ENCODE data around the gene TMEM63B. TPM values are rescaled to one million over a fixed set of nuclear protein-coding genes. Genes with fewer than 3 reads are reported as not detected.

The TMEM63B gene
- total RNA-seq, 1 donor from 2014 or later = 51.2 TPM

GRCh38 chr6:44133981-44134711 lies 6.8 kb downstream of the TMEM63B start:
- no peak for TF ChIP-seq CTCF (conservative IDR thresholded peaks at IDR 0.05)
- no peak for DNase-seq (ENCODE audit: low read depth, low spot score)
- Mint-ChIP-seq H3K9me3 (no peaks in the 10 kb centered on the region), H3K4me3 (peak overlapping the region; percentile 17), H3K4me1 (peaks cover 16% of the 10 kb centered on the region), H3K27ac (ENCODE audit: unreplicated experiment) (no peak overlapping the region), H3K27me3 (ENCODE audit: low read depth) (no peaks in the 10 kb centered on the region), H3K36me3 (ENCODE audit: low read depth) (no peaks in the 10 kb centered on the region)

GRCh38 chr6:44135173-44135758 lies 7.9 kb downstream of the TMEM63B start:
- TF ChIP-seq CTCF (conservative IDR thresholded peaks at IDR 0.05) = no peak
- Mint-ChIP-seq H3K27ac (ENCODE audit: unreplicated experiment) (peak overlapping the region; percentile 44), H3K4me3 (no peak overlapping the region), H3K27me3 (ENCODE audit: low read depth) (no peaks in the 10 kb centered on the region), H3K36me3 (ENCODE audit: low read depth) (peaks cover 1% of the 10 kb centered on the region), H3K4me1 (peaks cover 16% of the 10 kb centered on the region), H3K9me3 (no peaks in the 10 kb centered on the region)
- no peak for DNase-seq (ENCODE audit: low read depth, low spot score)

- H3K9me3 Mint-ChIP-seq = no peaks in the 10 kb centered on the region
- no peak for TF ChIP-seq CTCF (conservative IDR thresholded peaks at IDR 0.05)
- peaks cover 3% of the 10 kb centered on the region for H3K36me3 Mint-ChIP-seq (ENCODE audit: low read depth)
- peaks cover 16% of the 10 kb centered on the region for H3K4me1 Mint-ChIP-seq
- no peaks in the 10 kb centered on the region for H3K27me3 Mint-ChIP-seq (ENCODE audit: low read depth)
- DNase-seq (ENCODE audit: low read depth, low spot score) = no peak
- peak overlapping the region; percentile 47 for H3K27ac Mint-ChIP-seq (ENCODE audit: unreplicated experiment)
- no peak overlapping the region for H3K4me3 Mint-ChIP-seq
These were observed 8.5 kb downstream of the TMEM63B start for GRCh38 chr6:44135875-44136274.

GRCh38 chr6:44138717-44139350 lies 11.5 kb downstream of the TMEM63B start:
- H3K9me3 Mint-ChIP-seq = no peaks in the 10 kb centered on the region
- no peak for TF ChIP-seq CTCF (conservative IDR thresholded peaks at IDR 0.05)
- H3K27me3 Mint-ChIP-seq (ENCODE audit: low read depth) = no peaks in the 10 kb centered on the region
- H3K27ac Mint-ChIP-seq (ENCODE audit: unreplicated experiment) = no peak overlapping the region
- no peak for DNase-seq (ENCODE audit: low read depth, low spot score)
- no peak overlapping the region for H3K4me3 Mint-ChIP-seq
- peaks cover 2% of the 10 kb centered on the region for H3K4me1 Mint-ChIP-seq
- peaks cover 7% of the 10 kb centered on the region for H3K36me3 Mint-ChIP-seq (ENCODE audit: low read depth)

- Mint-ChIP-seq H3K27ac (ENCODE audit: unreplicated experiment) (no peak overlapping the region), H3K27me3 (ENCODE audit: low read depth) (no peaks in the 10 kb centered on the region), H3K4me3 (no peak overlapping the region), H3K36me3 (ENCODE audit: low read depth) (peaks cover 8% of the 10 kb centered on the region), H3K9me3 (no peaks in the 10 kb centered on the region), H3K4me1 (no peaks in the 10 kb centered on the region)
- no peak for TF ChIP-seq CTCF (conservative IDR thresholded peaks at IDR 0.05)
- DNase-seq (ENCODE audit: low read depth, low spot score) = no peak
These were observed 12.0 kb downstream of the TMEM63B start for GRCh38 chr6:44139351-44139743.
